WERI-Rb-1 (cell line): ENCODE data around the gene PLK4.
"Not testable (repeated sequence)": the region's sequence is repeated elsewhere in the genome, so short reads cannot be mapped to it uniquely, and the experiment has no call there.

Source experiments
- DNase-seq: peaks from one replicate; pipeline ENCODE4 v3.0.0-alpha.2; 2020
- H3K27ac ChIP-seq: fragments of 250-450 bp; sonication (Bioruptor Pico); 2 replicates; pipeline ENCODE4 v1.5.1; 2020; ENCODE audit warnings: mild to moderate bottlenecking, moderate library complexity
- H3K27me3 ChIP-seq: fragments of 250-450 bp; sonication (Bioruptor Pico); 2 replicates; pipeline ENCODE4 v1.5.1; 2021; ENCODE audit warnings: mild to moderate bottlenecking, low read depth, moderate library complexity; ENCODE audit not compliant: insufficient read depth, severe bottlenecking
- H3K36me3 ChIP-seq: fragments of 250-450 bp; sonication (Bioruptor Pico); 2 replicates; pipeline ENCODE4 v1.5.1; 2020; ENCODE audit warnings: mild to moderate bottlenecking, moderate library complexity
- H3K4me3 ChIP-seq: 2 replicates; pipeline ENCODE4 v1.5.1; 2011; ENCODE audit warnings: low read depth, mild to moderate bottlenecking, control low read depth, low read length
- H3K9me3 ChIP-seq: fragments of 250-450 bp; sonication (Bioruptor Pico); 2 replicates; pipeline ENCODE4 v1.5.1; 2021; ENCODE audit warnings: mild to moderate bottlenecking, moderate library complexity; ENCODE audit not compliant: severe bottlenecking
- CTCF ChIP-seq: IDR thresholded peaks from 2 replicates; pipeline ENCODE4 v1.5.1; 2011; ENCODE audit warnings: low read depth, mild to moderate bottlenecking, control low read depth, inconsistent platforms, low read length

Gene PLK4

GRCh38 chr4:127916512-127916911 lies 35.8 kb downstream of the PLK4 start:
- Histone ChIP-seq H3K4me3 (no peak overlapping the region), H3K9me3 (no peaks in the 10 kb centered on the region), H3K27me3 (no peaks in the 10 kb centered on the region), H3K36me3 (peaks cover 4% of the 10 kb centered on the region), H3K27ac (no peak overlapping the region)
- TF ChIP-seq CTCF, result no peak
- no peak for DNase-seq

- Histone ChIP-seq H3K4me3 (no peak overlapping the region), H3K27me3 (no peaks in the 10 kb centered on the region), H3K27ac (no peak overlapping the region), H3K9me3 (no peaks in the 10 kb centered on the region), H3K36me3 (peaks cover 4% of the 10 kb centered on the region)
- TF ChIP-seq CTCF, result no peak
- DNase-seq, result no peak
Observed at GRCh38 chr4:127917151-127917550, 36.5 kb downstream of the PLK4 start.

- H3K27me3 ChIP-seq, result no peaks in the 10 kb centered on the region
- H3K4me3 ChIP-seq, result no peak overlapping the region
- H3K36me3 ChIP-seq, result peaks cover 4% of the 10 kb centered on the region
- TF ChIP-seq CTCF, result no peak
- no peak for DNase-seq
- H3K27ac ChIP-seq, result no peak overlapping the region
- no peaks in the 10 kb centered on the region for H3K9me3 ChIP-seq
Observed at GRCh38 chr4:127920521-127920920, 39.8 kb downstream of the PLK4 start.

- no peaks in the 10 kb centered on the region for H3K27me3 ChIP-seq
- H3K36me3 ChIP-seq, result peaks cover 9% of the 10 kb centered on the region
- H3K4me3 ChIP-seq, result no peak overlapping the region
- H3K27ac ChIP-seq, result no peak overlapping the region
- no peak for DNase-seq
- TF ChIP-seq CTCF, result no peak
- no peaks in the 10 kb centered on the region for H3K9me3 ChIP-seq
Observed at GRCh38 chr4:127922226-127922625, 41.5 kb downstream of the PLK4 start.

GRCh38 chr4:127925720-127926119 lies 45.0 kb downstream of the PLK4 start:
- not testable (repeated sequence) for H3K4me3 ChIP-seq, H3K27ac ChIP-seq, H3K9me3 ChIP-seq, H3K27me3 ChIP-seq, DNase-seq
- H3K36me3 ChIP-seq, result peaks cover 13% of the 10 kb centered on the region

GRCh38 chr4:127930175-127930574 lies 49.5 kb downstream of the PLK4 start:
- no peak for TF ChIP-seq CTCF

GRCh38 chr4:127931836-127932235 lies 51.1 kb downstream of the PLK4 start:
- H3K27ac ChIP-seq, H3K9me3 ChIP-seq, H3K4me3 ChIP-seq, H3K36me3 ChIP-seq, DNase-seq, H3K27me3 ChIP-seq: not testable (repeated sequence)

More at GRCh38 chr4:127930175-127930574, 49.5 kb downstream of the PLK4 start:
- no peaks in the 10 kb centered on the region for H3K9me3 ChIP-seq
- no peaks in the 10 kb centered on the region for H3K27me3 ChIP-seq
- peaks cover 8% of the 10 kb centered on the region for H3K36me3 ChIP-seq
- no peak overlapping the region for H3K27ac ChIP-seq
- no peak overlapping the region for H3K4me3 ChIP-seq
- no peak for DNase-seq
